ENCODE measurements around the gene FHOD3.
A peak's percentile ranks its signal among the peaks of the same experiment; 100 is the strongest.

FHOD3 gene

DNA sequence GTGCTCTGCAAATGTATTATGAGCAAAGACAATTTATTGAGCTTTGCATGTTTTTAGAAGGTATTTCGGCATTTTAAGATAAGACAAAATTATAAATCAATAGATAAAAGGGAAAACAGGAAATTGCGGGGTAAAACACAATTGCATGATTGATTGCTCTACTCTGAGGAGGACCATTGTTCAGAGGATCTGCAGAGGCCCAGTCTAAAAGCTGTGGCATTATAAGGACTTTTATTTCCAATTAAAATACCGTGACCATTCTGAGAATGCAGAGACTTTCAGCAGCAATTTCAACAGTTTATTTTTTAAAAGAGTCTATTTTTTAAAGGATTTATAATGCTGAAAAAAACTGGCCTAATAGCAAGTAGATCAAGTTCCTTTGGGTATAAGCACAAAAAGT is 469.3 kb downstream of the FHOD3 start:
- DNase-seq = no peak

DNA sequence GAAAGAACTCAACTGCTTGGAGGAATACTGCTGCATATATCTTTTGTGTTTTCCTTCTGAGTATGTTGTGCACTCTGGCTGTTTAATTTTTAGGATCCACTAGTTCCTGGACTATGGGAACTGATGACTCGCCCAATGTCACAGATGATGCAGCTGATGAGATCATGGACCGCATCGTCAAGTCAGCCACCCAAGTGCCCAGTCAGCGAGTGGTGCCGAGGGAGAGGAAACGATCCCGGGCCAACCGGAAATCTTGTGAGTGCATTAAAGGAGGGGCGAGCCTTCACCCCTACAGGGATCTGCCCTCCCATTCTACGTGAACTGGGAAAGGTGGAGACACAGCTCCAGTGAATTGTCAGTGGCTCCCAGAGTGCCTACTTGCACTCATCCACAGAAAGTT is 471.7 kb downstream of the FHOD3 start:
- DNase-seq = no peak

DNA sequence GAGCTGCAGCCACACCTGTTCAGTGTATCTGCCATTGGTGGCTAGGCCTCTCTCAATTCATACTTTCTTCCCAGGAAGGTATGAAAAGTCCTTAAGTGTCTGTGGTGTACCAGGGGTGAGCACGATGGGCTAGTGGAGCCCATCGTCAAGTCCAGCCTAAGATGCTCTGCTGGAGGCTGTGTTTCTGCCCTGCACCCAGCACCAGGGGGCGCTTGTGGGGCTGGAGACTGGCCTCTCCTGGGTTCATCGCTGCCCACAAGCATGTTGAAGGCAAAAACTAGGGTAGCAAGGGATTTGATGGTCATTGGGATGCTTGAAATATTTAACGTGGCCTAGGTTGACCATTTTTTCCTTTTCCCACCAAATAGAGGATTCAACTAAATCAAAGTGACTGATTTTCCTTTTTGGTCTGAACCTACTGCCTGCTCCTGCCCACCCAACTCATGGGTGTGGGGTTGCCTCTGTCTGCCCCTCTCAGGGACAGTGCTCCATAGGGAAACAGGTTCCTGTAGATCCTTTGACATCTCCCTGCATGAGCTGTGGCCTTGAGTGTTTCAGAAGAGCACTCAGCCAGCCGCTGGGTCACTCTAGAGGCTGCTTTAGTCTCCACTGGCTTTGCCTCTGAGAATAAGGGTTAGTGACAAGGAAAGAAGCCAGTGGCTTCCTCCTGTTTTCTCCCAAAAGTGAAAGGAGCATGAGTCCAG is 472.2 kb downstream of the FHOD3 start:
- no peak for DNase-seq

DNA sequence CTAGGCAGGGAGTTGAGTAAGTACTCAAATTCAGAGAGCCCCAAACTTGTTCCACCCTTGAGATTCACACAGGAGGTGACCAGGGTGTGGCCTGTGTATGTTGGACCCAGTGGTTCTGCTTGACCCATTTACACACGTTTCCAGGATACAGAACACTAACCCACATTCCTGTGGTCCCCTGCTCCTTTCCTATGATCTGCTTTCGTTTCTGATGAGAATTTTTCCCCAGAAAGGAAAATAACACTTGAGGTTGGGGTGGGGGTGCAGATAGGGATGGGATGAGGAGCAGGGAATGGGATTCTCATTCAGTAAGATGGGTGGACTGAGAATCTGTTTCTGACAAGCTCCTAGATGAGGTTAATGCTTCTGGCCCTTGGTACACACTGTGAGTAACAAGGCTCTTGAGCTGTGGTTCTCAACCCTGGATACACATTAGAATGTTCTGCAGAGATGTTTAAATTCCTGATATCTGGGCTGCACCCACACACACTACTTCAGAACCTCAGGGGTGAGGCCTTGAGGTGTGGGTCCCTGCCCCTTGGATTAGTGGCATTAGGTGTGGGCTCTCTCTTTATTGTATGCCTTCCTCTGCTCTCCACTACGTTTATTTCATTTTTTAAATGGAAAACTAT is 472.9 kb downstream of the FHOD3 start:
- no peak for DNase-seq

DNA sequence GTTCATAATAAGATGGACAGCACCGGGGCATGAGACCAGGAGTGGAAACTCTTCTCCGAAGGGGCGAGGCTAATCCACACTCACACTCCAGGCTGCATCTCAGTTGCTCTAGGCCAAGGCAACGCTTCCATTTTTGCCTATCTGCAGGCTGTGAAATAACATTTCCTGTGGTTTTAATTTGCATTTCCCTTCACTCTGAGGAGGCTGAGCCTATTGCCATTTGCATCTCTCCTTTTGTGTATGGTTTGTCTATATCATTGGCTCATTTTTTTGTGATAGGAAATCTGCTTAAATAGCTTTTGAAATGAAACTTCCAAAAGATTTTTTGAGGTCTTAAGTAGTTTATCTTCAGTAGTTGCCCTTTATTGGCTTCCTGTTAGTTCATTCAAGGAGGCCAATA is 473.7 kb downstream of the FHOD3 start:
- DNase-seq = no peak

DNA sequence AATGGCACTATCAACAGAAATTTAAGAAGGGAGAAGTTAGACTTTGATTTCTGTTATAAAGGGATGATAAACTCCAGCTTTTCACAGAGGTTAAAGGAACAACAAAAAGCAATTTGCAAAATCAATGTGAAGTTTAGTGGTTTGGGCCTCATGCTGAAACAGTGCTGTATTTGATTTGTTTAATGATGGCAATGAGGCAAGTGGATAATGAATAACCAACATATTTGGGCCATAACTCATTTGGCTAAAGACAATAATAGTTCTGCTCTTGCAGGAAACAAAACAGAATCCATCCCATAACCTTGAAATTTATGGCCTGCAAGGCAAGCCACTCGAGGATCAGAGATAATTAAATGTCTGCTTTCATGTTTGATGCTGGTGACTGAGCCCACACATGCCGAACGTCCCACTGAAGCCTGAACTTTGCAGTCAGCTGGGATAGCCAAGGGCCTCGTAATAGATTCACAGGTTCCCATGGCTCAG is 474.8 kb downstream of the FHOD3 start:
- DNase-seq = no peak

DNA sequence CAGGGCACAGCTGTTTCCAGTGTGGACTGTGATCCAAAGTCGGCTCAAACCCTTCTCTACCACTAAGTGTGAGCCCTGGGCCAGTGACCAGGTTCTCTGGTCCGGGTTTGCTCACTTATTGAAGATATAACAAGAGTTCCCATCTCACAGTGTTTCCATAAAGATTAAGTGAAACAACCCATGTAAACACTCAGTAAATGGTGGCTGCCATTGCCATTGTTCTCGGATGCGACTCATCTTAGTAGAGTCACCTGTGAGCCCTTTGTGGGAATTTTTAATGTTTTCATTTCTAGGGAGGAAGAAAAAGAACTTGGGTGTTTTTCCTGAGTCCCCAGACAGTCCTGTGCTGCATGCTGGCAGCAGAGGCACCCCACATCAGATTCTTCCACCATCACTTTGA is 477.9 kb downstream of the FHOD3 start:
- DNase-seq = no peak

DNA sequence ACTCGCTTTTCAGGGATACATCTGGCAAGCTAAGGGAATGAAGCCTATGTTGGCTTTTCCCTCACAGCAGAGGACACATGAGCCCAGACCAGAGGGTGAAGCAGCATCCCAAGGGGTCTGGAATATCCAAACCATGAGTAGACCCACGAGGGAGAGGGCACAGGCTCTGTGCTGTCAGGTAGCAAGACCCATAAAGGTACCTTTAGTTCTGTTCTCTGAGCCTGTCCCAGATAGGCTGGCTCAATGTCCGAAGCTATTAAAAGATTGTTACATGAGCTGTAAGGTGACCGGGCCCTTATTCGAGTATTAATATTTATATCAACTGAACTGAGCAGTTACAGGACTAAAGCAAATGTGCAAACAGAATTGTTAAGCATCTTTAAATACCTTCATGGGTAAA is 479.1 kb downstream of the FHOD3 start:
- DNase-seq = no peak

DNA sequence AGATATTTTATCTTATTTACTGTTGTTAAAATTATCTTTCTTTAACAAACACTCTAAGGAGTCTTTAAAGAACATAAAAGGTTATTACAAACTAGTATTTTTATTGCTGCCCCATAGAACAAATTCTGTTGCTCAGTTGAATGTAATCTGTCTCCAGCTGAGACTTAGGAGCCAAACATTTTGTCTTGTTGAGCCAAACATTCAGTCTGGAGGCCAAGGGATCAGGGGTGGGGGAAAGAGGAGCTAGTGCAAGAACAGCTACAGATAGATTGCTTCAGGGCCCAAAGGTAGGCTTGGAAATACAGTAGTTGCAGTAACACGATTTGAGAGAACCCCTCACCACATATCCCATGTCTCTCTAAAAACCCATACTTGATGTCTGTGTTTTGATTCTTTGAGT is 480.1 kb downstream of the FHOD3 start:
- DNase-seq = no peak

DNA sequence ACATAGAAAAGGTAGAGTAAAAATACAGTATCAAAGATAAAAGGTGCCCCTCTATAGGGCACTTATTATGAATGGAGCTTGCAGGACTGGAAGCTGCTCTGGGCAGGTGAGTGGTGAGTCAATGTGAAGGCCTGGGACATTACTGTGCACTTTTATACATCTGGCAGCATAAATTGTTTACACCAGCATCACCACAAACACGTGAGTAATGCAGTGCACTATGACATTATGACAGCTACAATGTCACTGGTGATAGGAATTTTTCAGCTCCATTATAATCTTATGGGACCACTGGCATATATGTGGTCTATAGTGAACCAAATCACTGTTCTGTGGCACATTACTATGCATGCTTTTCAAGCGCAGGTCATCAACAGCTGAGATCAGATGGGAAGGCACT is 483.2 kb downstream of the FHOD3 start:
- no peak for DNase-seq

DNA sequence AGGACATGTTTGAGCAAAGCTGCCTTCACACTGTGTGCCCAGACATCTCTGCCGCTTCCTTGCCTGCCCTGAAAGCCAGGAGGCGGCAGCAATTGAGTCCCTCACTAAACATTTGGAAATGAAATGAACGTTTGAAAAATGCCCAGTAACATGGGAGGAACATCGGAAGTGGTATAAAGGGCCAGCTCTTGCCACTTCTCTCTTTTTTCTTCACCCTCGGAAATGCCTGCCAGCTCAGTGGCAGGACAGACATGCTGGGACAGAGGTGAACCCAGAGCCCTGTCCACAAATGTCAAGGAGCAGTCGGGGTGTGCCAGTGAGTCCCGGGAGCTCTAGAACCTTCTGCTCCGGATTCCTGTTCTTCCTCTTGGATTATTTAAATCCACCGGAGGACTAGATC is 485.2 kb downstream of the FHOD3 start:
- no peak for DNase-seq

DNA sequence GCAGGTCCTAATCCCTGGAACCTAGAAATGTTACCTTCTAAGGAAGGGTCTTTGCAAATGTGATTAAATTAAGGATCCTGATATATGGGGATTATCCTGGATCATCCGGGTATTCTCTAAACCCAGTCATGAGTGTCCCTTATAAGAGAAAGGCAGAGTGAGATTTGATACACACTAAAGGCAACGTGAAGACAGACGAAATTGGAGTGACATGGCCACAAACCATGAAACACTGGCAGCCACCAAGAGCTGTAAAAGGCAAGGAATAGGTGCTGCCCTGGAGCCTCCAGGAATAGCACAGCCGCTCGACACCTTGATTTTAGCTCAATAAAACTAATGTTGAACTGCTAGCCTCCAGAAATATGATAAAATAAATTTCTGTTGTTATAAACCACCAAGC is 486.3 kb downstream of the FHOD3 start:
- DNase-seq = no peak

DNA sequence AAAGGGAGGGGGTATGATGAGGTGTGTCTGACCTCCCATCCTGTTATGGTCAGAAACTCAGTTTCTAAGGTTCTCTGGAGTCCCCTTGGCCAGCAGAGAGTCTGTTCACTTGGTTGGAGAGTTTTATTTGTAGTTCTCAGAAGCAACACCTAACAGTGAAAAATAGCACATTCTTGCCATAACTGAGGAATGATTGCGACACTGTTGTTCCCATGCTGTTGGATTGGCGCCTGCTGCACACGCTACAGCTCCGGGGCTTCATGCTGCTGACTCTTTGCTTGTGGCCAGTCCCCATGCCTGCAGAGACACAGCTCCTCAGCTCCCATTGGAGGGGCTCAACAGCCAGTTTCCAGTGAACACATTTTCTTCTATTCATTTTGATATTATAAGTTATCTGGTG is 489.2 kb downstream of the FHOD3 start:
- DNase-seq = no peak

DNA sequence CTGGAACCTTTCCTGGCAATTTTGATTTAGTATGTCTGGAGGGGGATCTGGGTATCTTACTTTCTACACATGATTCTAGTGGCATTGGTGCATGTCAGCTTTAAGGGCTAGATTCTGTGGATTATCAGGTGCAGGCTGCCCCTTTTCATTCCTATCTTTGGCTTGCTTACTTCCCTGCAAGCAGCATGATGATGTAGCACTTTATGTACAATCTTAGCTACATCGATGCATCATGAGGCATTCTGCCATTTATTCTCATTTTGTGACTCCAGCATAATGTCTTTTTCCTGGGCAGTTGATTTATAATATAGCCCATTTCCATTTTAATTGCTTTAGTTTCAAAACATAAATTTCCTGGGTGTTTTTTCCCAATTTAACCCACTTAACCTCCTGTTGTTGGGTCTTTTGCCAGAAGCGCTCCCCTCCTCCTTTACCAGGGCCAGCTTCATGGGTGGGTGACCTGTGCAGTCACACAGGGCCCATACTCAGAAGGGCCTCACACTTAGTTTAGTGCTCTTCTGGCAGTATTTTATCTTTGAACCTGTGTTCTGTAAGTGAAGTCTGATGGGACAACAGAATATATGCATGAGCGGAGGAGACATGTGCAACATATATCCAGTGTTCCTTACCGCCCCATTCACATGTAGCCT is 495.2 kb downstream of the FHOD3 start:
- DNase-seq = no peak

DNA sequence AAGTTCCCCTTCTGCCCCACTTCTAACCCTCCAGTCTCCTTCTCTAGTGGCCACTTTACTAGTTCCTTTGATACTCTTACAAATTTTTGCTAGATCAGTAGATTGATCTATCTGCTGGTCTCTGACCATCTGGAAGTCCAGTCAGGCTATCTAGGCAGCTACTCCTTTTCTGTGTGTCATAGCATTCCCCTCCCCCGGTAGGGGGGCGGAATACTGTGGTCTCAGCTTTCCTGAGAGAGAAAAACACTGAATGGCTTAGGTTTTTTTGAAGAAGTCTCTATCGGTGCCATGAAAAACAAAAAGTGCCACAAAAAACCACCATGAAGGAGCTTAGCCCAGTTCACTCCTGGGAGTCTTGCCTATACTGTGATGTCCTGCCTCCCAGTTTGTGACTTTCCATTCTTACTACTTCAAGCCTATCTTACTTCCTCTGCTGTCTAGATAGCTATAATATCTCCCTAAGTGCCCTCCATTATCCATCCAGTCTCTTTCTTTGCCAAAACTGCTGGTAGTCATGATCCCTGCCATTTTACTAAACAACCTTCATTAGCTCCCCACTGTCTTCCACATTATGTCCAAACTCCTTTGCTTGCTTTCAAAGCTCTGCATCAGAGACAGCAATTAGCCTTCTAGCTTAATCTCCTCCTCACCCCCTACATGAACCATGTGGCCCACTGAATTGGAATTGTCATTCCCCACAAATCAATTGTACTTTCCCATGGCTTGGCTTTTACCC is 501.4 kb downstream of the FHOD3 start:
- no peak for DNase-seq

DNA sequence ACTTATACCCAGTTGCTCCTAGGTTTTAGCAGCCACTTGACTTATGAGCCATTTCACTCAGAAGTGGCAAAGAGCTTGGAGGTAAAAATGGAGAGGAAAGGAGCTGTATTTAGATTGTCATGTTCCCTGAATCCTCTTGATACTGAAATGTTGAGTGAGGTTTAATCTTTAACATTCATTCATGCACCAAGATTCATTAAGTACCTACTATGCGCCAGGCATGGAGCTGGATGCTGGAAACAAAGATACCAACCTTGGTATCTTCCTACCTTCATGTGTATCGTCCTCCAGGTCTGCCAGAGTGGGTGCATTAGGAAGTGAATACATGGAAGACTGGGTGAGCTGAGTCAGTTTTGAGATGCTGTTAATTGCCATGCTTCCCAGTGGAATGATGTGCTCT is 507.6 kb downstream of the FHOD3 start:
- no peak for DNase-seq

DNA sequence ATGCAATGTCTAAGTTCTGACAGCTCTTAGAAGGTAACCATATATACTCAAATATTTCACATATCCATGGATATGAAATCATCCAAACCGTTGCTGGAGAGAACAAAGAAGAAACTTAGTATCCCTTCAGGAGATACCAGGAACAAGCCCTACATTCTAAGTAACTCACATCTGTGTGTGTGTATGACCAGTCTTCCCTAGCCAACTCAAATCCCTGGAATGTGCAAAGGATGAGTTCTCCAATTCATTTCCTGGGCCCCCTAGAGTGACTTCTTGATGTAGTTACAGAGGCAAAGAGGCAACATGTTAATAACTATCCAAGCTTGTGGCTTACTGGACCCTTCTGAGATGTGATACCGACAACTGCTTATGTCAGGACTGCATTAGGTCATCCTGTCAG is 511.2 kb downstream of the FHOD3 start:
- DNase-seq = no peak

DNA sequence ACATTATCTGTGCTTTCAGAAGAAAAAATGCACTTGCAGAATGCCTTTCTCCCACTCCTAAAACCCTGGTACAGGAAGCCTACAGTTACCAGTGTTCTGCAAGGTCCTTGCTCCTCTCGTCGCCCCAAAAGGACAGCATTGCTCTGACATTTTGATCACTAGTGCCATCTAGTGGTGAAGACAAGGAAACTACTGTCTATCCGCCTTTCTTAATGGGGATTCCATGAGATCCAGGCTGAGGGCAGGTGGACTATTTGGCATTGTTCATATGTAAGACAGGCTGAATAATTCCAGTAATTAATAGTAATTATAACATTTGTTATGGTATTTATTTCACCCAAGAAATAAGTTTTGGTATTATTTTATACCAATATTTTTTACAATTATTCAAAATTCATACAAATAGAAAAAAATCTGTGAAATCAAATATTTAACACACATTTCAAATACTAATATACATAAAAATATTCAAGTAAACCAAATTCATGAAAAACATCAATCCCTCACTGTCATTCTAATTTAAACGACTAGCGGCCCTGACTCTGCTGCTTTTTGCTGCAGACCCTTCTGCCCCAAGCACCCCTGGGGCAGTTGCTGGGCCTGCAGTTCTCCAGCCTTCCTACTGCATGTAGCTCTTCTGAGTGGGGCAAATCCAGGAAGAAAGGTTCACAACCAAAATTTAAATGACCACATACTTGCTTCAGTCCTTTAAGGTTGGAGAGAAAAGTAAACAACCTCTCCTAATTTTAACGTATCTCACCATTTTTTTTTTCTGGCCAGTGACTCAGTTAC is 512.3 kb downstream of the FHOD3 start:
- DNase-seq = peak; percentile 45

DNA sequence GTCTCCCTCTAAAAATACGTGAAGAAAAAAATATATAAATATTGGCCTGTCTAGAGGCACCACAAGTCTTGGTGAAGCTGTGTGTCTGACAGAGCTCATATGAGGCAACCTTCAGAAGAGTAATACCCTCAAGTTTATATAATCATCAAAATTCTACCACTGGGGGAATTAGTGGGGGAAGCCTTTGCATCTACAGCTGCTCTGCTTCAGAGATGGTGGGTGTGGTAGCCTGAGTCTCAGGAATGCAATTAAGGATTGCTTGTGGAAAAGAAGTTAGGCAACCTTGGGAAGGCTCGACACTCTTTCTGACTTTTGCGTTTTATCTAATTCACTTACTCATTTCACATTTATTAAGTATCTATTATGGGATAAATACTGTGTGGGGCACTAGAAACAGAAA is 513.9 kb downstream of the FHOD3 start:
- DNase-seq = no peak

DNA sequence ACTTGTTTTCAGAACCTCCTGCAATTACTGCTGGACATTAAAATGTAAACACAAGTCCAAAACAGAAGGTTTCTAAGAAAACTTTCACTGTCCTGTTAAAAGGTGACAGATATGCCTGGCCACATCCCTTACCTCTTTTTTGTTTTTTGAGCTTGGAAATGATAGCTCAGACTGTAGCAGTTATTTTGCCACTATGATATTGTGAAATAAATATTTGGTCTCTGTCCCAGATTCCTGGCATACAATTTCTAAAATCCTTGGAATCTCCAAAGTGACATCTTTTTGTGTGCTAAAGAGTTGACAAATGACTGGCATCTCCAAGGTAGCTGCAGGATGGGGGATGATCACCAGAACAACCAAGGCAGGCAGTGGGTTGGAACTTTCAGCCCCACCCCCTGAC is 514.4 kb downstream of the FHOD3 start:
- DNase-seq = no peak

DNA sequence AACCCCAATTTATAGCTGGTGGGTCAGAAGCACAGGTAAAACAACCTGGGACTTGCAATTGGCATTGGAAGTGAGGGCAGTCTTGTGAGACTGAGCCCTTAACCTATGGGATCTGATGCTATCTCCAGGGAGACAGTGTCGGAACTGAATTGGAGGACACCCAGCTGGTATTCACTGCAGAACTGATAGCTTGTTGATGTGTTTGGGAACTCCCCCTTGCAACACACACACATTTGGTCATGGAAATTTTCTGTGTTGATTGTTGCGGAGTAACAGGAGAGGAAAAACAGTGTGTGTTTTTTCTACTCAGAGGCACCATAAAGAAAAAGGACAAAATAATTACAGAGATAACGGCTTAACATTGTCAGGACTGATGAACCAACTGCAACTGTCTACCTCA is 515.2 kb downstream of the FHOD3 start:
- no peak for DNase-seq

DNA sequence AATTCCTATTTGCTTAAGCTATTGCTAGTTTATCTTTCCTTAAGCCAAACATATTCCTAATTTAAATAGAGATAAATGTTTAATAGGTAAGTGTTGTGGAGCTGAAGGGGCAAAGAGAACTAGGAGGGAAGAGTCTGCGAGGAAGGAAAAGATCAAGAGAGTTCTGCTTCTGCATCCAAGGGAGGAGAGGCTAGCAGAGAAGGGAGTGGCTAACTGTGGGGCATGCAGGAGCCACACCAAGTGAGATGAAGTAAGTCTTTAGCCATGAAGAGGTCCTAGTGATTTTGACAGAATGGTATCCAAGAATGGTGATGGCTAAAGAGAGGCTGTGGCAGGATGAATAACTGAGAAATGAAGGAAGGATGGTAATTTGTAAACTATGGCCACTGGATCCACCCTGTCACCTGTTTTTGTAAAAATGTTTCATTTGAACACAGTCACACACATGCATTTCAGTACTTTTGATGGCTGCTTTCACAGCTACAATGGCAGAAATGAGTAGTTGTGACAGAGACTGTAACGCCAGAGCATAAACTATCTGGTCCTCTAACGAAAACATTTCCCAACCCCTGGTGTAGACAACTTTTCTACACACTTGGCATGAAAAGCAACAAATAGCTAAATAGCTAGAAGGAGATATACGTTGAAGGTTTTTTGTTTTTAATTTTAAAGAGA is 515.7 kb downstream of the FHOD3 start:
- no peak for DNase-seq

Measured in DMS153 (cell line).